ENCODE data around the gene RNF213. TPM values are rescaled to one million over a fixed set of nuclear protein-coding genes. Genes with fewer than 3 reads are reported as not detected.

Gene RNF213
- total RNA-seq, 3 donors from 2014 or later: 135 to 143 (median 136) TPM

DNA sequence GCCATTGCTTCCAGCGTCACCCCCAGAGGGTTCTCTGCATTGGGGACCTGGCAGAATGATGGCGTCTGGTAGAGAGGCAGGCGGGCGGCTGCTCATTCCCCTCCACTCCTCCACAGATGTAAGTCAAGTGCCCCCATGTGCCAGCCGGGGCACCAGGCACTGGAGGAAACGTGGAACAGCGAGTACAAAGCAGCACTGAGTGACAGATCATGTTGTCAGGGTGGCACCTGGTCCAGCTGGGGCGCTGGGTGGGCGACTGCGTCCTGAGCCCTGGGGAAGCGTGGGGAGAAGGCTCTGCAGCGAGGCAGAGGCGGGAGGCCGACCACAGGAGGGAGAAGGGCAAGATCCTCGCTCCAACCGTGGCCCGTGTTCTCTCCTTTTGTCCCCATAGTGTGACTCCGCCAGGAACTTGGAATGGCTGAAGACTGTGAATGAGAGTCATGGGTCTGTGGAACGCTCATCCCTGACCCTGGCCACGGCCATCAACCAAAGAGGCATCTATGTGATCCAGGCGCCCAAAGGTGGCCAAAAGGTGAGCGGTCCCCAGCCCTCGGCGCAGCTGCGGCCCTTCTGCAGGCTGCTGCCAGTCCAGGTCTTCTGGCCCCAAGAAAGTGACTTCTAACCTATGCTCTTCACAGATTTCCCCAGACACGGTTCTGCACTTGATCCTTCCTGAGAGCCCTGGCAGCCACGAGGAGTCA lies 76.7 kb downstream of the RNF213 start:
- TF ChIP-seq, protein P1, sequence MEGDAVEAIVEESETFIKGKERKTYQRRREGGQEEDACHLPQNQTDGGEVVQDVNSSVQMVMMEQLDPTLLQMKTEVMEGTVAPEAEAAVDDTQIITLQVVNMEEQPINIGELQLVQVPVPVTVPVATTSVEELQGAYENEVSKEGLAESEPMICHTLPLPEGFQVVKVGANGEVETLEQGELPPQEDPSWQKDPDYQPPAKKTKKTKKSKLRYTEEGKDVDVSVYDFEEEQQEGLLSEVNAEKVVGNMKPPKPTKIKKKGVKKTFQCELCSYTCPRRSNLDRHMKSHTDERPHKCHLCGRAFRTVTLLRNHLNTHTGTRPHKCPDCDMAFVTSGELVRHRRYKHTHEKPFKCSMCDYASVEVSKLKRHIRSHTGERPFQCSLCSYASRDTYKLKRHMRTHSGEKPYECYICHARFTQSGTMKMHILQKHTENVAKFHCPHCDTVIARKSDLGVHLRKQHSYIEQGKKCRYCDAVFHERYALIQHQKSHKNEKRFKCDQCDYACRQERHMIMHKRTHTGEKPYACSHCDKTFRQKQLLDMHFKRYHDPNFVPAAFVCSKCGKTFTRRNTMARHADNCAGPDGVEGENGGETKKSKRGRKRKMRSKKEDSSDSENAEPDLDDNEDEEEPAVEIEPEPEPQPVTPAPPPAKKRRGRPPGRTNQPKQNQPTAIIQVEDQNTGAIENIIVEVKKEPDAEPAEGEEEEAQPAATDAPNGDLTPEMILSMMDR (IDR thresholded peaks at IDR 0.05): no peak
- peaks cover 29% of the 10 kb centered on the region for H3K36me3 ChIP-seq (ENCODE audit: low read depth)
- intact Hi-C loops (cut with DNase I, micrococcal nuclease): no loop called here
- ATAC-seq (no peak), DNase-seq (no peak)
- no peaks in the 10 kb centered on the region for H3K9me3 ChIP-seq
- H3K4me1 ChIP-seq (ENCODE audit: low read depth): no peaks in the 10 kb centered on the region
- H3K4me3 ChIP-seq: no peak overlapping the region

DNA sequence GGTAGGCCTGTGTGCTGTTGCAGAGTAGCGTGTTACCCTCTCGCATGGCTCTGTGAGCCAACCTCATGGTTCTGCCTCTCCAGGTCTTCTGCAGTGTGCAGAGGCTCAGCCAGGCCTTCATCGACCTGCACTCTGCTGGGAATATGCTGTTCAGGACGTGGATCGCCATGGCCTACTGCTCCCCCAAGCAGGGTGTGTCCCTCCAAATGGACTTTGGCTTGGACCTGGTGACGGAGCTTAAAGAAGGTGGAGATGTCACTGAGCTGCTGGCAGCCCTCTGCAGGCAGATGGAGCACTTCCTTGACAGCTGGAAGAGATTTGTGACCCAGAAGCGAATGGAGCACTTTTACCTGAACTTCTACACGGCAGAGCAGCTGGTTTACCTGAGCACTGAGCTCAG lies 78.5 kb downstream of the RNF213 start:
- H3K4me1 ChIP-seq (ENCODE audit: low read depth): no peaks in the 10 kb centered on the region
- DNase-seq (peak in 2 of 3 donors; percentile 63 to 69), ATAC-seq (peak; percentile 96)
- TF ChIP-seq, protein P1 (IDR thresholded peaks at IDR 0.05): no peak
- intact Hi-C loops (cut with DNase I, micrococcal nuclease): no loop called here
- H3K4me3 ChIP-seq: no peak overlapping the region
- H3K36me3 ChIP-seq (ENCODE audit: low read depth): peaks cover 37% of the 10 kb centered on the region
- no peaks in the 10 kb centered on the region for H3K9me3 ChIP-seq

DNA sequence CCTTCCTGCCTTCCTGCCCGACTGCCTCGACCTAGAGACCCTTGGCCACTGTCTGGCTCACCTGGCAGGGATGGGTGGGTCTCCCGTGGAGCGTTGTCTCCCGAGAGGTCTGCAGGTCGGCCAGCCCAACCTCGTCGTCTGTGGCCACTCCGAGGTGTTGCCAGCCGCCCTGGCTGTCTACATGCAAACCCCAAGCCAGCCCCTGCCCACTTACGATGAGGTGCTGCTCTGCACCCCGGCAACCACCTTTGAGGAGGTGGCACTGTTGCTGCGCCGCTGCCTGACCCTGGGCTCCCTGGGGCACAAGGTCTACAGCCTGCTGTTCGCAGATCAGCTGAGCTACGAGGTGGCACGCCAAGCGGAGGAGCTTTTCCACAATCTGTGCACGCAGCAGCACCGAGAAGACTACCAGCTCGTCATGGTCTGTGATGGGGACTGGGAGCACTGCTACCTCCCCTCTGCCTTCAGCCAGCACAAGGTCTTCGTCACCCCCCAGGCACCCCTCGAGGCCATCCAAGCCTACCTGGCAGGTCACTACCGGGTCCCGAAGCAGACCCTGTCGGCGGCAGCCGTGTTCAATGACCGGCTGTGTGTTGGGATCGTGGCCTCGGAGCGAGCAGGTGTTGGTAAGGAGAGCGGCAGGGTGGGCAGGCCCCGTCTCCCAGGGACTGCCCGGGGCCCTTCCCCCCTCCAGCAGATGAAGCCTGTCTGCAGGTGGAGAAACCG lies 79.2 kb downstream of the RNF213 start:
- Histone ChIP-seq H3K4me3 (no peak overlapping the region), H3K9me3 (no peaks in the 10 kb centered on the region), H3K4me1 (ENCODE audit: low read depth) (no peaks in the 10 kb centered on the region), H3K36me3 (ENCODE audit: low read depth) (peaks cover 42% of the 10 kb centered on the region)
- DNase-seq (no peak), ATAC-seq (no peak)
- intact Hi-C loops (cut with DNase I, micrococcal nuclease): no loop called here
- TF ChIP-seq, protein P1 (IDR thresholded peaks at IDR 0.05): no peak

DNA sequence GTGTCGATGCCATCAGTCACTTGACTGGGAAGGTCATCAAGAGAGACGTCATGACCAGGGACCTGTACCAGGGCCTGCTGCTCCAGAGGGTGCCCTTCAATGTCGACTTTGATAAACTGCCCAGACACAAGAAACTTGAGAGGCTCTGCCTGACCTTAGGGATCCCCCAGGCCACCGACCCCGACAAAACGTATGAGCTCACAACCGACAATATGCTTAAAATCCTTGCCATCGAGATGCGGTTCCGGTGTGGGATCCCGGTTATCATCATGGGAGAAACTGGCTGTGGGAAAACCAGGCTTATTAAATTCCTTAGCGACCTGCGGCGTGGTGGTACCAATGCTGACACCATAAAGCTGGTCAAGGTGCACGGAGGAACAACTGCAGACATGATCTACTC lies 84.7 kb downstream of the RNF213 start:
- DNase-seq (no peak), ATAC-seq (no peak)
- TF ChIP-seq, protein P1 (IDR thresholded peaks at IDR 0.05): no peak
- intact Hi-C loops (cut with DNase I, micrococcal nuclease): no loop called here
- Histone ChIP-seq H3K4me1 (ENCODE audit: low read depth) (no peaks in the 10 kb centered on the region), H3K4me3 (no peak overlapping the region), H3K9me3 (no peaks in the 10 kb centered on the region), H3K36me3 (ENCODE audit: low read depth) (peaks cover 35% of the 10 kb centered on the region)

DNA sequence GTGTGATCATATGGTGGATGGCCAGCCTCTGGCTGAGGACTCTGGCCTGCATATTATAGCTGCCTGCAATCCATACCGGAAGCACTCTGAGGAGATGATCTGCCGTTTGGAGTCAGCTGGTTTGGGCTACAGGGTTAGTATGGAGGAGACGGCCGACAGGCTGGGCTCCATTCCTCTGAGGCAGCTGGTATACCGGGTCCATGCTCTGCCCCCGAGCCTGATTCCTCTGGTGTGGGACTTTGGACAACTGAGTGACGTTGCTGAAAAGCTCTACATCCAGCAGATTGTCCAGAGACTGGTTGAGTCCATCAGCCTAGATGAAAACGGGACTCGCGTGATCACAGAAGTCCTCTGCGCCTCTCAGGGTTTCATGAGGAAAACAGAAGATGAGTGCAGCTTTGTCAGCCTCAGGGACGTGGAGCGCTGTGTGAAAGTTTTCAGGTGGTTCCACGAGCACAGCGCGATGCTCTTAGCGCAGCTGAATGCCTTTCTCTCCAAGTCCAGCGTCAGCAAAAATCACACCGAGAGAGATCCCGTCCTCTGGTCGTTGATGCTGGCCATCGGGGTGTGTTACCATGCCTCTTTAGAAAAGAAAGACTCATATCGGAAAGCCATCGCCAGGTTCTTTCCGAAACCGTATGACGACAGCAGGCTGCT lies 85.3 kb downstream of the RNF213 start:
- TF ChIP-seq, protein P1 (IDR thresholded peaks at IDR 0.05): no peak
- peaks cover 33% of the 10 kb centered on the region for H3K36me3 ChIP-seq (ENCODE audit: low read depth)
- ATAC-seq: no peak
- H3K4me3 ChIP-seq: no peak overlapping the region
- DNase-seq: no peak
- no peaks in the 10 kb centered on the region for H3K4me1 ChIP-seq (ENCODE audit: low read depth)
- intact Hi-C loops (cut with DNase I, micrococcal nuclease): no loop called here
- no peaks in the 10 kb centered on the region for H3K9me3 ChIP-seq
